ENCODE data around the gene RGPD5. TPM values are rescaled to one million over a fixed set of nuclear protein-coding genes. Genes with fewer than 3 reads are reported as not detected.
"Not testable (repeated sequence)": the region's sequence is repeated elsewhere in the genome, so short reads cannot be mapped to it uniquely, and the experiment has no call there.

The RGPD5 gene
- total RNA-seq, 1 experiment from 2014 or later, result 48.3 TPM

DNA sequence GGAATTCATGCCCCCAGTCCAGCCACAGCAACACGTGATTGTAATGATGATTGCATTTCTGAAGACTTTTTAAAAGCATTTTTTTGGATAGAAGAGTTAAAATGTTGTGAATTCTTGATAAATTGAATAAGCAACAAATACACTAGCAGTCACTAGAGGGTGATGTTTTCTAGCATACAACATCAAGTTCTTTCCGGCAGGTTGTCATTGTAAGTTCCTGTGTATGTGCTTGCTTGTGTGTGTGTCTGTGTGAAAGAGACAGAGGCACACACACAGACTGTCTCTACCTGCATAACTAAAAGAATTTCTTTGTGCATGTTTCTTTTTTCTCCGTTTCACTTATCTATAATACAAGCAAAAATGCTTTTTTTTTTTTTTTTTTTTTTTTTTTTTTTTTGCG is 95.8 kb downstream of the RGPD5 start:
- H3K23ac ChIP-seq (ENCODE audit: insufficient read length, low read depth, low read length); H2BK12ac ChIP-seq (ENCODE audit: insufficient read length, low read depth, low read length); H2AFZ ChIP-seq (ENCODE audit: low read length); H3K27me3 ChIP-seq (ENCODE audit: insufficient read depth, low read length); H4K20me1 ChIP-seq (ENCODE audit: control insufficient read depth, insufficient read depth, insufficient read length); H3K36me3 Mint-ChIP-seq (ENCODE audit: insufficient read depth in 1 of 3, low read depth in 3 of 3); H2BK20ac ChIP-seq (ENCODE audit: low read depth, low read length, poor library complexity, severe bottlenecking); H3K4ac ChIP-seq (ENCODE audit: low read depth, low read length); H3K4me2 ChIP-seq (ENCODE audit: insufficient read depth, insufficient read length, low read length); H3K18ac ChIP-seq (ENCODE audit: insufficient read length, low read depth, low read length); H2BK5ac ChIP-seq (ENCODE audit: insufficient read length, low read length); H4K8ac ChIP-seq (replicated peaks; ENCODE audit: insufficient read length, low read depth, low read length); H3K4me3 Mint-ChIP-seq; H3K14ac ChIP-seq (ENCODE audit: insufficient read depth, low read length); H3K9ac ChIP-seq (ENCODE audit: extremely low read depth, insufficient read length, low read length); H4K5ac ChIP-seq (ENCODE audit: insufficient read length, low read depth, low read length); H2AK5ac ChIP-seq (ENCODE audit: insufficient read length, low read length); DNase-seq; H3K23me2 ChIP-seq (ENCODE audit: insufficient read length, low read depth, low read length, poor library complexity, severe bottlenecking); H3K27ac ChIP-seq (ENCODE audit: insufficient read length, low read depth, low read length); H3K27me3 Mint-ChIP-seq (ENCODE audit: low read depth); H2BK120ac ChIP-seq (ENCODE audit: low read depth, low read length, poor library complexity, severe bottlenecking); H3K56ac ChIP-seq (ENCODE audit: insufficient read length, low read depth, low read length); H3T11ph ChIP-seq (ENCODE audit: low read length); H2BK15ac ChIP-seq (ENCODE audit: low read depth, low read length); H3K4me1 ChIP-seq (ENCODE audit: insufficient read depth, low read length); H3K9me3 Mint-ChIP-seq; H3K9me3 ChIP-seq (ENCODE audit: control insufficient read depth, low read depth, low read length); H3K79me1 ChIP-seq (ENCODE audit: insufficient read depth, low read depth, low read length, poor library complexity, severe bottlenecking); H3K79me2 ChIP-seq (ENCODE audit: insufficient read depth, low read length); H3K4me1 Mint-ChIP-seq; H4K91ac ChIP-seq (ENCODE audit: insufficient read length, low read depth, low read length); H3K27ac Mint-ChIP-seq: not testable (repeated sequence)
- no CpG with 5 or more reads among the region's 4 CpGs for WGBS (ENCODE audit: extremely low coverage, insufficient read length, low lambda C conversion rate)

DNA sequence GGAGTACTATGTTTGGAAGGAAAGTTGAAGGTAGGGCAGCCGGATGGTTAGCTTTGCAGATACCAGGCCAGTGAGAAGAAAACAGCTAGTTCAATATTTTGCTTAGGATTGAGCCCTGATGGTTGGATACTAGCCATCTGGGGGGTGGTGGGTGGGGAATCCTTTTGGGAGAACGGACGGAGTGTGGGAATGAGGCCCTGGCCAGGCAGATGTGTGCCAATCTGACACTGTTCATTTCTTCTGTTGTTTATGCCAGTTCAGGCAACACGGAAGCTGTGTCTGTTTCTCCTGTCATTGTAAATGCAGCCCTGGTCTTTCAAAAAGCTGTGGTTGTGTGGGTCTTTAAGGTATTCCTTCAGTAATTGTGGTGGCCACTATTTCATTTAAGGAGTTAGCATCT is 96.9 kb downstream of the RGPD5 start:
- H3K27me3 ChIP-seq (ENCODE audit: insufficient read depth, low read length); H3K9me3 ChIP-seq (ENCODE audit: control insufficient read depth, low read depth, low read length); H3K79me1 ChIP-seq (ENCODE audit: insufficient read depth, low read depth, low read length, poor library complexity, severe bottlenecking); H2AFZ ChIP-seq (ENCODE audit: low read length); H3K14ac ChIP-seq (ENCODE audit: insufficient read depth, low read length); H3K9ac ChIP-seq (ENCODE audit: extremely low read depth, insufficient read length, low read length); H3K4me1 ChIP-seq (ENCODE audit: insufficient read depth, low read length); H3K18ac ChIP-seq (ENCODE audit: insufficient read length, low read depth, low read length); DNase-seq; H3K56ac ChIP-seq (ENCODE audit: insufficient read length, low read depth, low read length); H3K4me1 Mint-ChIP-seq; H3K79me2 ChIP-seq (ENCODE audit: insufficient read depth, low read length); H3K27ac ChIP-seq (ENCODE audit: insufficient read length, low read depth, low read length); H2BK15ac ChIP-seq (ENCODE audit: low read depth, low read length); H4K8ac ChIP-seq (replicated peaks; ENCODE audit: insufficient read length, low read depth, low read length); H3K27ac Mint-ChIP-seq; H2AK5ac ChIP-seq (ENCODE audit: insufficient read length, low read length); H4K20me1 ChIP-seq (ENCODE audit: control insufficient read depth, insufficient read depth, insufficient read length); H3K36me3 Mint-ChIP-seq (ENCODE audit: insufficient read depth in 1 of 3, low read depth in 3 of 3); H4K5ac ChIP-seq (ENCODE audit: insufficient read length, low read depth, low read length); H3K9me3 Mint-ChIP-seq; H2BK12ac ChIP-seq (ENCODE audit: insufficient read length, low read depth, low read length); H3K27me3 Mint-ChIP-seq (ENCODE audit: low read depth); H3K4me2 ChIP-seq (ENCODE audit: insufficient read depth, insufficient read length, low read length); H3T11ph ChIP-seq (ENCODE audit: low read length); H3K23me2 ChIP-seq (ENCODE audit: insufficient read length, low read depth, low read length, poor library complexity, severe bottlenecking); H2BK120ac ChIP-seq (ENCODE audit: low read depth, low read length, poor library complexity, severe bottlenecking); H3K4ac ChIP-seq (ENCODE audit: low read depth, low read length); H4K91ac ChIP-seq (ENCODE audit: insufficient read length, low read depth, low read length); H3K23ac ChIP-seq (ENCODE audit: insufficient read length, low read depth, low read length); H2BK20ac ChIP-seq (ENCODE audit: low read depth, low read length, poor library complexity, severe bottlenecking); H2BK5ac ChIP-seq (ENCODE audit: insufficient read length, low read length); H3K4me3 Mint-ChIP-seq: not testable (repeated sequence)
- no CpG with 5 or more reads among the region's 4 CpGs for WGBS (ENCODE audit: extremely low coverage, insufficient read length, low lambda C conversion rate)
